SJCRH30 (cell line): Measurements from ENCODE around the gene NDRG2. TPM values are rescaled to one million over a fixed set of nuclear protein-coding genes. Genes with fewer than 3 reads are reported as not detected.

ENCODE experiments used
- DNase-seq, 2 experiments: peaks; one replicate each; pipeline ENCODE4 v3.0.0-alpha.2; 2015 to 2020
- H3K27ac ChIP-seq: fragments of 250-450 bp; sonication (Bioruptor Pico); 2 replicates; pipeline ENCODE4 v1.5.1; 2020; ENCODE audit warnings: mild to moderate bottlenecking, moderate library complexity
- H3K27me3 ChIP-seq: fragments of 250-450 bp; sonication (Bioruptor Pico); 2 replicates; pipeline ENCODE4 v1.5.1; 2020; ENCODE audit warnings: mild to moderate bottlenecking, moderate library complexity
- H3K36me3 ChIP-seq: fragments of 250-450 bp; sonication (Bioruptor Pico); 2 replicates; pipeline ENCODE4 v1.5.1; 2020; ENCODE audit warnings: mild to moderate bottlenecking, moderate library complexity
- H3K4me1 ChIP-seq: fragments of 250-450 bp; sonication (Bioruptor Pico); 2 replicates; pipeline ENCODE4 v1.5.1; 2020; ENCODE audit warnings: mild to moderate bottlenecking, moderate library complexity
- H3K4me3 ChIP-seq: fragments of 250-450 bp; sonication (Bioruptor Pico); 2 replicates; pipeline ENCODE4 v1.5.1; 2020; ENCODE audit warnings: mild to moderate bottlenecking, moderate library complexity
- H3K9me3 ChIP-seq: fragments of 250-450 bp; sonication (Bioruptor Pico); replicated peaks from 2 replicates; pipeline ENCODE4 v1.5.1; 2020; ENCODE audit warnings: mild to moderate bottlenecking, moderate library complexity
- total RNA-seq: library from RNA; depleted of rRNA; stranded (reverse); fragments of >200 nt; shearing (Covaris generic); gene quantifications from 2 replicates; pipeline ENCODE4 v1.2.3, GENCODE V29; 2014; rRNA removed

Gene NDRG2
- total RNA-seq, result 4.9 and 5.8 TPM in 2 replicates

- peak; percentile 54 to 65 for DNase-seq
- Histone ChIP-seq H3K4me1 (no peaks in the 10 kb centered on the region), H3K36me3 (no peaks in the 10 kb centered on the region), H3K4me3 (peak within 1 kb of the TSS; percentile 66), H3K27me3 (peaks cover 20% of the 10 kb centered on the region), H3K27ac (no peak within 1 kb of the TSS), H3K9me3 (no peaks in the 10 kb centered on the region)
Measured at GRCh38 chr14:21024585-21025370, at the start of gene NDRG2. NDRG2 (minus strand) TSS chr14:21025061; CDS start chr14:21023315, 1,746 bp downstream.

DNA sequence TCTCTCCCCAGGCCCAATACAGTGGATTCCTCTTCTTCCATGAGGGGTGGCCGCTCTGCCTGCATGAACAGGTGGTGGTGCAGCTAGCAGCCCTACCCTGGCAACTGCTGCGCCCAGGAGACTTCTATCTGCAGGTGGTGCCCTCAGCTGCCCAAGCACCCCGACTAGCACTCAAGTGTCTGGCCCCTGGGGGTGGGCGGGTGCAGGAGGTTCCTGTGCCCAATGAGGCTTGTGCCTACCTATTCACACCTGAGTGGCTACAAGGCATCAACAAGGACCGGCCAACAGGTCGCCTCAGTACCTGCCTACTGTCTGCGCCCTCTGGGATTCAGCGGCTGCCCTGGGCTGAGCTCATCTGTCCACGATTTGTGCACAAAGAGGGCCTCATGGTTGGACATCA, 49.1 kb upstream of the NDRG2 start:
- Histone ChIP-seq H3K27ac (no peak overlapping the region), H3K27me3 (no peaks in the 10 kb centered on the region), H3K36me3 (peaks cover 42% of the 10 kb centered on the region), H3K4me3 (no peak overlapping the region), H3K9me3 (no peaks in the 10 kb centered on the region), H3K4me1 (peaks cover 5% of the 10 kb centered on the region; the same call in 1 of the 2 replicates)
- no peak for DNase-seq

GRCh38 chr14:21072781-21073339, 48.0 kb upstream of the NDRG2 start:
- no peak for DNase-seq
- Histone ChIP-seq H3K36me3 (peaks cover 38% of the 10 kb centered on the region), H3K9me3 (no peaks in the 10 kb centered on the region), H3K27me3 (no peaks in the 10 kb centered on the region), H3K4me3 (no peak overlapping the region), H3K27ac (no peak overlapping the region), H3K4me1 (peaks cover 5% of the 10 kb centered on the region; the same call in 1 of the 2 replicates)

- DNase-seq, result peak in 1 of 2 experiments; percentile 33
- H3K9me3 ChIP-seq, result no peaks in the 10 kb centered on the region
- peaks cover 31% of the 10 kb centered on the region for H3K36me3 ChIP-seq
- H3K4me1 ChIP-seq, result peaks cover 5% of the 10 kb centered on the region; the same call in 1 of the 2 replicates
- H3K4me3 ChIP-seq, result peak overlapping the region; percentile 85
- H3K27me3 ChIP-seq, result no peaks in the 10 kb centered on the region
- H3K27ac ChIP-seq, result peak overlapping the region; percentile 93
Measured at GRCh38 chr14:21072031-21072473, 47.2 kb upstream of the NDRG2 start.

DNA sequence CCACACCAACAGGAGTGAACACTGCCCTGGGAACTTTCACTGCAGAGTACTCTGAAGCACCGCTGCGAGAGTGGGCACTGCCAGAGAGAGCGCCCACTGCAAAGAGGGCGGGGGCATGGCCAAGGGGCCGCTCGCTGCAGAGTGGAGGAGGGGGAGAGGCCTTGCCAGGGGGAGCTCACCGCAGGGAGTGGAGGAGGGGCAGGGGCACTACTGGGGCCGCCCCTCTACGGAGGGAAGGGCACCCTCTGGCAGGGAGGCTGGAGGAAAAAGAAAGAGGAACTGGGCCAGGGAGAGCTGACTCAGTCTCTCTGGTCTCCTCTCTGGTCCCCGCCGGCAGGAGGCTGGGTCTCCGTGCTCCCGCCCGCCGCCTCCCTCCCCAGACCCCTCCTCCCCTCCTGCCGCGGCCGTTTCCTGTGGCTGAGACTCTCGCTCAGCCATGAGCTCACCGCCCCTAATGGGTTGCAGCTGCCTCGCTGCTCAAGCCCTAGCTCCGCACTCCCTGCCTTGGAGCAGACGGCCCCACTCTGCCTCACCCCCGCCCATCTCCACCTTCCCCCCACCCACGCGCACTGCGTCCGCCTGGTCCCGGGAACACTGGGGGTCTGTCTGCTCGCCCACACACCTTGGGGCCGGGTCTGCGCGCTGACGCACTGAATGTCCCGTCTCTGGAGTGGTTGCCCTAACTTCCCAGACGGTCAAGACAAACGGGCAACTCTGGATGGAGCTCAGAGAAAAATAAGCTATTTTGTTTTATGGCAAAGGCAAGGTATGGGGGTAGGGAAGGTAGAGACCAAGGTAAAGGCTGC, 46.6 kb upstream of the NDRG2 start:
- Histone ChIP-seq H3K27me3 (no peaks in the 10 kb centered on the region), H3K27ac (peak overlapping the region; percentile 93), H3K9me3 (no peaks in the 10 kb centered on the region), H3K4me1 (peaks cover 5% of the 10 kb centered on the region; the same call in 1 of the 2 replicates), H3K36me3 (peaks cover 26% of the 10 kb centered on the region), H3K4me3 (peak overlapping the region; percentile 85)
- DNase-seq, result peak; percentile 93 to 94

DNA sequence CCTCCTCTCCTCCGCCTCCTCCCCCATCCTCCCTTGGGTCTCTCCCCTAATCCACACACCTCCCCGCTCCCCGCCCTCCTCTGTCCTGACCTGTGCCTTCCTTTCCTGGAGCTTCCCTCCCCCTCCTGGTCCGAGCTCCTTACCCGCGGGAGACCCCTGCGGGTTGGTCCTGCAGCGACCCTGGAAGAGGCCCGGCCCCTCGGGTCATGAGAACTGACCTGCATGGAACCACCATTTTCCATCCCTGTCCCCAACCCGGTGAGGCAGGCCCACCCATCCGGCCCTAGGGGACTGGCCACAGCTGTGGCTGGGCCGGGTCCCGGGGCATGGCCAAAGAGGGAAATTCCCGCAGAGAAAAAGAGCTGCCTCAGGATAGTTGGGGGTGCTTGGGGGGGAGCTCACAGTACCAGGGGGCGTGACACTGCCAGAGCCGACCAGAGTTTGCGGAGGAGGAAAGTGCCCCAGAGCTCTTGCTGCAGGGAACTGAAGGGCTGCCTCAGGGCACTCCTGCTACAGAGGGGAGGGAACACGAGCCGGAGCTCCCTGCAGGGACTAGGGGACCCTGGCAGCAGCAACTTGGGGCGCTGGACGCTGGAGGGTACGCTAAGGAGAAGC, 45.9 kb upstream of the NDRG2 start:
- H3K9me3 ChIP-seq, result no peaks in the 10 kb centered on the region
- H3K36me3 ChIP-seq, result peaks cover 20% of the 10 kb centered on the region
- DNase-seq, result peak; percentile 60 to 65
- H3K4me3 ChIP-seq, result peak overlapping the region; percentile 85
- peaks cover 5% of the 10 kb centered on the region; the same call in 1 of the 2 replicates for H3K4me1 ChIP-seq
- H3K27ac ChIP-seq, result peak overlapping the region; percentile 93
- H3K27me3 ChIP-seq, result no peaks in the 10 kb centered on the region

DNA sequence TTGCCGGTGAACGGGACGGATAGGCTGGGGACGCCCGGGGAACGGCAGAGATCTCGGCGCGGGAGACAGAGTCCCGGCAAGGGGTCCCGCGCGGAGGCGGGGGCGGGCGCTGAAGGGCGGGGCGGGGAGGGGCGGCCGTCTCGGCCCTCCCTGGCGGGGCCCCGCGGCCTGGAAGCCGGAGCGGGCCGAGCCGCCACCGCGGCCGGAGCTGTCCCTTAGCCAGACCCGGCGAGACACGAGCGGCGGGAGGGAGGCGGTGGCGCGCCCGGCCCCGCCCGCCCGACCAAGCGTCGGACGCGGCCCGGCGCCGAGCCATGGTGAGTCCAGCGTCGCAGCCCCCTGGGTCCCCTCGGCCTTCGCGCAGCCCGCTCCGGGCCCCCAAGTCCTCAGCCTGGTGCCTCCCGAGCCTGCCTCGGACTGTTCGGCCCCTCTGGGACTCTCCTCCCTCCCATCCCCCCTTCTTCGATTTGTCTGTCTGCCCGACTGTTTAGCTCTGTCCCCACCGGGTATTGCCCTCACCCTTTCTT, 45.3 kb upstream of the NDRG2 start, which contains the start of gene ARHGEF40:
ARHGEF40 (plus strand) TSS at position 222 of the 527 bp plus-strand sequence; CDS start at position 315, 93 bp downstream.
- H3K36me3 ChIP-seq, result peaks cover 15% of the 10 kb centered on the region
- peak; percentile 53 to 70 for DNase-seq
- H3K4me3 ChIP-seq, result peak within 1 kb of the TSS; percentile 85

DNA sequence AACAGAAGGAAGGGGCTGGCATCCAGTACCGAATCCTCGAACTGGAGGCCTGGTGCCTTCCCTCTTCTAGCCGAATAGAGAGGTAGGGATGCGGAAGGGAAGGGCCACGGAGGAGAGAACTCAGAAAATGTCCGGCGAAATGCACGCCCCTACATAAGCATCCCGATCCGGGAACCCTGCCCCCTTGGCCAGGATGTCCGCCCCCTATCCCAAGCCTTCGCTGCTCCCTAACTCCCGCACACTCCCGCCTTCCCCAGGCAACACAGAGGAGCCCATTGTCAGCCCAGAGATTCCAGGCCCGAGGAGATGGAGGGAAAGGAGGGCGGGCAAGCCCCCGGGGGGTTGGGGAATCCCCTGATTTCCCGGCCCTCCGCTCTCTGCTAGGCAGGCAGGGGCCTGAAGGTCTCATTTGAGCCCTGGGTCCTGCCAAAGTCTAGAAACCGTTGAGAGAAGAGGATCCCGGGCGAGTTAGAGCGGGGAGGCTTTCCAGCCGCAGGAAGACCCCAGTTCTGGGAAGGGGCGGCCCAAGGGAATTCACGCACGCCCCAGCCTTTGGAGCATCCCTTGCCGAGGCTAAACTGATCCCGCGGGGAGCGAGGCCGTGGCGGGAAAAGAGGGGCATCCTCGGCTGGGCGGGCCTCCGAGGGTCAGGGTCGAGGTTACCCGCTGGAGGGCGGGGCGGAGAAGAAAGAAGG, 44.7 kb upstream of the NDRG2 start:
- DNase-seq, result peak; percentile 75 to 76
- Histone ChIP-seq H3K4me1 (peaks cover 5% of the 10 kb centered on the region; the same call in 1 of the 2 replicates), H3K36me3 (peaks cover 11% of the 10 kb centered on the region; the same call in 1 of the 2 replicates), H3K4me3 (peak overlapping the region; percentile 85), H3K27ac (peak overlapping the region; percentile 93), H3K9me3 (no peaks in the 10 kb centered on the region), H3K27me3 (no peaks in the 10 kb centered on the region)

More for the DNA sequence above, 45.3 kb upstream of the NDRG2 start, which contains the start of gene ARHGEF40:
- Histone ChIP-seq H3K27ac (peak within 1 kb of the TSS; percentile 93), H3K4me1 (peaks cover 5% of the 10 kb centered on the region; the same call in 1 of the 2 replicates), H3K9me3 (no peaks in the 10 kb centered on the region), H3K27me3 (no peaks in the 10 kb centered on the region)

DNA sequence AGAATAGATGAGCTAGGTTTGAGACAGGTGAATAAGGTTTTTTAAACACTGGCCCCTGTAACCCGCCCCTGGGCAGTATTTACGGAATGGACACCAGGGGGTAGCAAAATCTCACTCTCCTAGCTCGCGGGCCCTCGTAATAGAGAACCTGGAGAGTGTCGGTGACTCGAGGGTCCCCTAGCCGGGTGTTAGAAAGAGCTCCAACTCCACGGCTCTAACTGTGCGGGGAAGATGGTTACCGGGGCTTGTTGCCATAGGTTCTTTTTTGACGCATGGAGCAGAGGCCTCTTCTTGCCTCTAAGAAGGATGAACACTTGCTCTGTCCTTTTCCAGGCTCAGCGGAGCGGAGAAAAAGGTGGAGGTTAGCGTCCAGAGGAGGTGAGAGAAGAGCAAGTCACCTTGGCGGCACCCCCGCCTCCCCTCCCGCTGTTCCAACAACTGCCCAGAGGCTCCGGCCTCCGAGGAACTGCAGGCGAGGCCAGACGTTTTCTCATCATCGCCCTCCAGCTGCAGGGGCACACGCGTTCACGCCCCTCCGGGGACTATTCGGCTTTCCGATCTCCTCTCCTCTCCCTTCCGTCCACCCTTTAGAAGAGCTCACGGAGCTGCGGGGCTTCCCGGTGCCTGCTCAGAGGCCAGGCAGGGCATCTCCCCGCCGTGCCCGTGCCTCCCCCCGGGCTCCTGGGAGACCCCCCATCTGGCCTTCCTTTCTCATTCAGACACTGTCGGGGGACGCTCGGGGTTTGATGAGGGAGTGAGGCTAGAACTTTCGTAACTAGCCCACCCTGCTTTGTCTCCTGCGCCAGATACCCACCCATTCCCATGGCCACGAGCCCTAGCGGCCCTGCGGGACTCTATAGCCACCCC, 43.9 kb upstream of the NDRG2 start:
- H3K4me3 ChIP-seq, result peak overlapping the region; percentile 85
- H3K27me3 ChIP-seq, result no peaks in the 10 kb centered on the region
- DNase-seq, result peak; percentile 65 to 81
- H3K4me1 ChIP-seq, result peaks cover 5% of the 10 kb centered on the region
- no peaks in the 10 kb centered on the region for H3K9me3 ChIP-seq
- H3K36me3 ChIP-seq, result peaks cover 8% of the 10 kb centered on the region; the same call in 1 of the 2 replicates
- peak overlapping the region; percentile 93 for H3K27ac ChIP-seq

DNA sequence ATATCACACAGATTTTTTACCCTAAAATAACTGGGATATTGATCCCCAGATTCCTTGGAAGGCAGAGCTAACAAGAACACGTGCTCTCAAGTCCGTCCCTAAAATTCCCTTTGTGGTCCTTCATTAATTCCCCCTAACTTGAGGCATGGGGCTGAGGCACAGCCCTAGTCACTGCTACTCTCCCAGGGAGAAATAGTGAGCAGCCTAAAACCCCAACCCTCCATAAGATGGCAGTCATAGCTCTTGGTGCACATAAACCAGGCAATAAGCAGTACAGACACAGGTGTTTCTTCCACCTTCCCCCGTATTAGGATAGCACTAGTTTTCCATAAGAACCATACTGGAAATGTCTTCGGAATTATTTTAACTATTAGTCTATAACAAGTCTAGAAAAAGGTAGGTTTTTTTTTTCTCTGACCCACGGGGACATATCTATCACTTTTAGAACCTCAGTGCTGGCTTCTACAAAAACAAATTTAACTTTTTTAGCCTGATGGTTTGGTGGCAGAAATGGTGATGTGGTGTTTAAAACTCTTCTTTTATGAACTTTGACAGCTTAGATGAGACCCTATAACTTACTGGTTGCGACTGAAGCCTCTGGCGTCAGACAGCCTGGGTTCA, 42.1 kb upstream of the NDRG2 start:
- Histone ChIP-seq H3K27me3 (0 out of 2 replicates have a peak, but pooled peaks cover 4% of the 10 kb centered on the region), H3K36me3 (no peaks in the 10 kb centered on the region), H3K4me3 (no peak overlapping the region), H3K27ac (no peak overlapping the region), H3K9me3 (no peaks in the 10 kb centered on the region), H3K4me1 (peaks cover 3% of the 10 kb centered on the region)
- DNase-seq, result no peak

- DNase-seq, result peak in 1 of 2 experiments; percentile 18
Measured at GRCh38 chr14:21063479-21063878, 38.6 kb upstream of the NDRG2 start.

DNA sequence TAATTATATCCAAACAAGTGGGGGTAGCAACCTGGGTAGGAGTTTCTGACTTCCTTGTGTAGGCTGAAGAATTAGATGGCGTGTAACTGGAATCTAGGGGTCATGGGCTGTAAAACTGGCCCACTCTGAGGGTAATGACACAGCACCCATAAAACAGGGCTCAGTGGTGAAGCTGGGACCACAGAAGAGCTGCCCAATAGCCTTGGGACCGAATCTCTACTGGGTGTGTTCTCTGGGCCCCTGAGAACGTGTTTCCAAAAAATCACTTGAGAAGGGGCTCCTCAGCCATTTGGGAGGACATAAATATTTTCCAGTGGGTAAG, 36.4 kb upstream of the NDRG2 start:
- no peak for DNase-seq
- Histone ChIP-seq H3K36me3 (no peaks in the 10 kb centered on the region), H3K27ac (no peak overlapping the region), H3K4me1 (no peaks in the 10 kb centered on the region; the same call in 1 of the 2 replicates), H3K4me3 (no peak overlapping the region), H3K27me3 (0 out of 2 replicates have a peak, but pooled peaks cover 8% of the 10 kb centered on the region), H3K9me3 (no peaks in the 10 kb centered on the region)

More at GRCh38 chr14:21063479-21063878, 38.6 kb upstream of the NDRG2 start:
- Histone ChIP-seq H3K27ac (no peak overlapping the region), H3K9me3 (no peaks in the 10 kb centered on the region), H3K36me3 (no peaks in the 10 kb centered on the region), H3K4me1 (no peaks in the 10 kb centered on the region; the same call in 1 of the 2 replicates), H3K4me3 (no peak overlapping the region), H3K27me3 (0 out of 2 replicates have a peak, but pooled peaks cover 8% of the 10 kb centered on the region)
